NCI-H2107 treated with DMSO at 0.1 percent for 48 hours (cell line): Measurements from ENCODE around the gene PTRHD1.
"Not testable (repeated sequence)": the region's sequence is repeated elsewhere in the genome, so short reads cannot be mapped to it uniquely, and the experiment has no call there.

Experiments
- DNase-seq: peaks from one replicate; lab custom pipeline; 2025; ENCODE audit not compliant: unreplicated experiment; lab: John Stamatoyannopoulos, UW

The PTRHD1 gene, protein sequence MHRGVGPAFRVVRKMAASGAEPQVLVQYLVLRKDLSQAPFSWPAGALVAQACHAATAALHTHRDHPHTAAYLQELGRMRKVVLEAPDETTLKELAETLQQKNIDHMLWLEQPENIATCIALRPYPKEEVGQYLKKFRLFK

DNA sequence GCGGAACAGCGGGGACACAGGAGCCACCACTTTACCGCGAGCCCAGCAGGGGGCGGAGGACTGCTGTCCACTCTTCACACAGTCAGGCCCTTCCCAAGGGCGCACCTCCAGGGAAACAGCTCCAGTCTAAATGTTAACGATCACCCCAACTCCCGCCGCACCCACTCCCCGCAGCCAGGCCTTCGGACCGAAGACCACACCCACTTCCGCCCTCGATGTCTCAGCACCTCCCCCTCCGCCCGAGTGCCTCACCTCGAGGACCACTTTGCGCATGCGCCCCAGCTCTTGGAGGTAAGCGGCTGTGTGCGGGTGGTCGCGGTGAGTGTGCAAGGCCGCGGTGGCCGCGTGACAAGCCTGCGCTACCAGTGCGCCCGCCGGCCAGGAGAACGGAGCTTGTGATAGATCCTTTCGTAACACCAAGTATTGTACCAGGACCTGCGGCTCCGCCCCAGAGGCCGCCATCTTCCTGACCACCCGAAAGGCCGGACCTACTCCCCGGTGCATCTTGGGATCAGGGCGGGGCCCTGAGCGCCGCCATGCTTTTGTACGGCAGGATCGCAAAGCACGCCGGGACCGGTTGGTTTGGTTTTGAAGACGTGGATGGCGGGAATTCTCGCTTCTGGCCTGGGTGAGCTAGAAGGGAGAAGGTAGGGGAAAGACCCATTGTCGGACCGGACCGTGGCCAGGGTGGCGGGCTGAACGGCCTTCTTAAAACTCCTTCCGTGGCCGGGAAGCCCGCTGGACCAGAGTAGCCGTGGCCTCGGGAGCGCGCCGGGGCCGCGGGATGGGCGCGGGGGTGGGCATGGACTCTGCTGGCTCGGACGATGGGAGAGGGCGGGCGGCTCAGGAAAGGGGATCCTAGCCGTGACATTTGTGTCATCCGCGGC, at the start of gene PTRHD1, which contains the start of gene CENPO:
PTRHD1 (minus strand) TSS at position 518 of the 887 bp plus-strand sequence; CDS start at position 504, 14 bp downstream.
CENPO (plus strand) TSS at position 552 of the 887 bp plus-strand sequence. CDS start 495 bp downstream, outside the sequence.
- DNase-seq, result peak; percentile 94

DNA sequence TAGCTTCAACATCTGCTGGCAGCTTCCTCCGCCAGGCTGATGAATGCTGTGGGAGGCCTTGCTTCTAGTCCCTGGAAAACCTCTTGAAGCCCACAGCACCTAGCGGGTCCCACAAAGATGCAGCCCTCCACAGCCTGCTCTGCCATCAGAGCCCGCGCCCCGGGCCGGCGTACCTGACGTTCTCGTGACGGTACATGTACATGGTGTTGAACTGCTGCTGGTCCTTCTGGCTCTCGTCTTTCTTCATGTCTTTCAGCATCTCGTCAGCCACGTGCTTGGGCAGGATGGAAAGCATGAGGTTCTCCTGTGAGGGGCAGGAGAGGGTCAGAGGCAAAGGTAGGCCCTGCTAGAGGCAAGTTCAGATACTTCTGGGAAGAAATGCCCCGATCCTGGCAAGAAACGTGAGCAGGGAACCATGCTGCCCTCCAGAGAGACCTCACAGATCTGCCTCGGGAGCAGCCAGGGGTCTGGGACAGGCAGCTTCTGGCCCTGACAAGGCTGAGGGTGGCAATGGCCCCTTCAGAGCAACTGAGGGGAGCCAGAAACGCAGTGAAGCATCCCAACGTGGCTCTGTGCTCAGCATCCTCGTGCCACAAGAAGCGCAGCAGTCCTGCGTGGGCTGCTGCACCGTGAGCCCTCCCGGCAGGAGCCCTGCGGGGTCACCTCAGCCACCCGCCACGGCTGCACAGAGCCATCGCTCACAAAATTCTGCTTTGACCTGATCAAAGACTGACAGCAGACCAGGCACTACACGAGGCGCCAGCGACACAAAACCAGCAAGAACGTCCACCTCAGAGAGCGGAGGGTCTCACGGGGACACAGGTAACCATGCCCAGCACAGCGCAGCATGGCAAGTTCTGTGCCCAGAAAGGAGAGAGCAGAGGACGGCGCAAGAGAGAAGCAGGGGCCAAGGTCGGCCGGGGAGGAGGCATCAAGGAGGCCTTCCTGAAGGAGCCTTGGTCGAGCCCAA, 49.2 kb upstream of the PTRHD1 start:
- DNase-seq, result no peak

DNA sequence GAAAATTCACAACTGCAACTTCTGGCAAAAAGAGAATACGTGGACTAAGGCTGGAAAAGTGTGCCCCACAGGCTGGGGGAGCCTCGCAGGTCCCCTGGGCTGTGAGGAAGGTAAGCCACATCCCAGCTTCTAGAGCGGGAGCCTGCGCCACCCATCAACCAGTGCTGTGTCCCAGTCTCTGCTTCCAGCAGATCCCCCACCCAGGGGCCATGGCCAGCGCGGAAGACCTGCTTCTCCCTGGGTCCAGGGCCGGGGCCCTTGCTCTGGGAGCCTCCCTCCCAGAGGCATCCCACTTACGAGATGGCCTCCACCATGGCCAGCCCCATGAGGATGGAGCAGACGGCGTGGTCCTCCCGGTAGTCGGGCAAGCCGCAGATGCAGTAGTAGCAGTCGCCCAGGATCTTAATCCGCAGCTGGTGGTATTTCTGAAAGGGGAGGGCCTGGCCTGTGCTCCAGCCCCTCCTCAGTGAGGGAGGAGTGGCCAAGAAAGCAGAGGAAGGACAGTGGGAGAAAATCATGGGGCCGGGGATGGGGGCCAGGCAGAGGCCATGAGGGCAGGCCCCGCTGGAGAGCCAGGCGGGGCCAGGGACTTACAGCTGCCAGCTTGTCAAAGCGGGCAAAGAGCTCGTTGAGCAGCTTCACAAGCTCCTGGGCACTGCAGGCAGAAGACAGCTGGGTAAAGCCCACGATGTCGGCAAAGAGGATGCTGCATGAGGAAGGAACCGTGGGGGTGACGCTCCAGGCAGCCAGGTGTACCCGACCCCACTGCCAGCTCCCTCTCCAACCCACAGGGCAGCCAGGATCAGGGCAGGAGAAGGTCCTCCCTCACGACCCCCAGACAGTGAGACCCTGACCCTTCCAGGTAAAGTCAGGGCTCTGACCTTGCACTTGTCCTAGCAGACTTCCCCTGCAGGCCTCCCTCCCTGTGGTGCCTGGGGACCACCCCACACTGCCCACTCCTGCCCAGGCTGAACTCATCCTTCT, 48.1 kb upstream of the PTRHD1 start:
- DNase-seq, result no peak

DNA sequence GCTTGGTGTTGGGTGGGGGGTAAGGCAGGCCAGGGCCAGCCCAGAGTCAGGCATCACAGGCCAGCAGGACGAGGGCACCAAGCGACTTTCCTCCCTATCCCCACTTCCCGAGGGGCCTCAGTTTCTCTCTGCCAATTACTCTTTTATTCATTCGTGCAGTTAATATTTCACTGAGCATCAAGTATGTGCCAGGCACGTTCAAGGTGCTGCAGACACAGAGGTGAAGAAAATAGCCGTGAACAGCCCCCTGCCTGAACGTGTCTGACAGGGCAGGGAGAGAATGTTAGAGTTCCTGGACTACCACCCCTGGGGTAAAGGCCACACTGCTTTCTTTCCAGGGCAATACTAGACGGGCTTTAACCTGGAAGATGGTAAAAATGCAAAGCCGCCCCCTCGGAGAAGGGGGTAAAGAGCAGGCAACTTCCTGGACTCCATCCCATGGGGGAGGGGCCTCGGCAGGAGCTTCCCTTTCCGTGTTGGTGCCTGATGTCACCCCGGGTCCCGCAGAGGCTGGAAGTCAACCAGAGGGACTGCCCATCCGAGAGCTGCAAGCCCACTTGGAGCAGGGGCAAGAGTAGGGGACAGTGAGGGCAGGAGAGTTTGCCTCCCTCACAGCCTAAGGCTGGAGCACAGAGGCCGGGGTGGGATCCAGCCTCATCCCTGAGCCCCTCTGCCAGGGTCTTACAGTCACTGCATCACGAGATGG, 47.1 kb upstream of the PTRHD1 start:
- no peak for DNase-seq

DNA sequence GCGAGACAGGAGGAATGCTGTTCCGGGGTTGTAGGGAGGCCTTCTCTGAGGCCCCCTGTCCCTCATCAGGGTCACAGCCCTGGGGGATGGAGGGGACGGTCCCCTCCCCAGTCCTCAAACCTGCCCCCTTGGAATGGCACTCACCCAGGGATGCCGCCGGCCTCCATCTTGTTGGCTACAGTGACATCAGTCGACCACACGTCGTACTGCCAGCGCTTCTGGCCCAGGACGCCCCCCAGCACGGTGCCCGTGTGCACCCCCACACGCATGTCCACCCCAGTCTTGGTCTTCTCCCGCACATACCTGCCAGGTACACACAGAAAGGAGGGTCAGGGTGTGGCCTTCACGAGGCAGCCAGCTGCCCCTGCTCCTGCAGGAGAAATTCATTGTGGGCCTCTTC, 46.5 kb upstream of the PTRHD1 start:
- no peak for DNase-seq

DNA sequence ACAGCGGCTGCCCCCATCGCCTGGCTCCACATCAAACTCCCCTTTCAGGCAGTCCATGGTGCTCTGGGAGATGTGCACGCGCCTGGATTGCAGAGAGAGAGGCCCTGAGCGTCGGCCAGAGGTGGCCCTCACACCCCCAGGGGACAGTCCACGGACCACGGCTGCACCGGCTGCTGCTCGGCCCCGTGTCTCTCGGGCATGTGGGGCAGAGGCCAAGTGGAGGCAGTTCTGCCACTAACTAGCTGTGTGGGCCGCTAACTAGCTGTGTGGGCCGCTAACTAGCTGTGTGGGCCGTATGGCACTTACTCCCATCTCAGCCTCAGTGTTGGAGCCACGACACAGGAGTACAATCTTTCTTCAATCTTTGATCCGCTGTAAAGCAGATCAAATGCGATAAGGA, 45.4 kb upstream of the PTRHD1 start:
- DNase-seq, result no peak

DNA sequence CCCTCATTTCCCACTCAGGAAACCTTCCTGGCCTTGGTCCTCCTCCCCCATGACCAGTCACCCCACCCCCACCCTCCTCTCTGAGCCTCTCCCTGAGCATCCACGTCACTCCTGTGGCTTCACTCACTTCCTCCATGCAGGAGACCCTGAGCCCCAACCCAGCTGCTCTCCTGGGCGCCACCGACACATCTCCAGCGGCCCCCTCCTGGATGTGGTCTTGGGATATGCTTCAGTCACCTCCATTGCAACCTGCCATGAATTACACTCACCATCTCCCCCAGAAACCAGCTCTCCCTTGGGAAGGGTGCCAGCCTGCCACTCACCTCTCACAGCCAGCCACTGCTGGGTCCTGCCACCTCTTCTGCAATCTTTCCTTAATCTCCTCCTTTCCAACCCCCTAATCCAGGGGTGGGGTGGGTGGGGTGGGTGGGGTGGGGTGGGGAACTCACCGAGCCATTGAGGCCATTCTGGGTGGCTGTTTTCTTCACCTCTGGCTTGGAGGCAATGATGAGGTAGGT, 44.9 kb upstream of the PTRHD1 start:
- no peak for DNase-seq

DNA sequence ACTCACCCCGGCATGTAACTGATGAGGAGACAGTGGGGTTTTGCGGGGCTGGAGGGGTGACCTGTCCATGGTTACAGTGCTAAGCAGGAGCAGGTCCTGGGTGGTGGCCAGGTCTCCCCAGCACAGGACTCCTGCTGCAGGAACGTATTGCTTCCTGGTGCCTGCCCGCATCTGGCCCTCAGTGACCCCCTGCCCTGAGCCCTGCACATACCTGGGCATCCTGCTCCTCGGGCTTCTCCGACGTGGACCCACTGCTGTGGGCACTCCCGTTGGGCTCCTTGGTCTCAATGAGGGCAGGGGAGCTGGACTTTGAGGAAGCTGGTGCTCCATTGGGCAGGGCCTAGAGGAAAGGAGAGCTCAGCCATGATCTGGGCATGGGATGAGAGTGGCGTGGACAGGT, 43.5 kb upstream of the PTRHD1 start:
- DNase-seq, result no peak

DNA sequence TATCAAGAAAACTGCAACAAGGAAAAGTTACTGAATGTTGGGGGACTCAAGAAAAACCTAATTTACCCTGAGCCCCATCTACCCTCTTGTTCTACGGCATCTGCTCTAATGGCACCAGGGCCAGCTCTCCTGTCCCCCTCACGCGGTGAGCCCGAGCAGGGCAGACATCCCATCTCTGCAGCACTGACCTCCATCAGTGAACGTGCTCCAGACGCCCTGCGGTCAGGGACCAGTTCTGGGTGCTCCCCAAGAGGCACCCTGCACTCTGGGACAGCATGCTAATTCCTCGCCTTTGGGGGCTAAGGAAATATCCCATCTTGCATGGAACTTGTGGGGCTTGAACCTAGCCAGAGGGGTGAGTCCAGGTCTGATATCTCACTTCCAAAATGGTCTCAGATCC, 43.0 kb upstream of the PTRHD1 start:
- DNase-seq, result no peak

DNA sequence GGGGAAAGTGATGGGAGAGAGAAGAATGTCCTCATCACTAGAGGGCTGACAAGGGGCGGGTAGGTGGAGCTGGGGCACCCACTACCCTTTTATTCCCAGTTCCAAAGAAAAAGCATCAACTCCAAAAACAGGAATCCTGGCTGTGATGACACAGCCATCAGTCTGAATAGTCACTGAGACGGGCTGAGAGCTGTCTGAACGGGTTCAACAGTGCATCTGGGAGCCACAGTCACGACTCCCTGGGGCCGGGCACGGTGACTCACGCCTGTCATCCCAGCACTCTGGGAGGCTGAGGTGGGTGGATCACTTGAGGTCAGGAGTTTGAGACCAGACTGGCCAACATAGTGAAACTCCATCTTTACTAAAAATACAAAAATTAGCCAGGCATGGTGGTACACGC, 42.2 kb upstream of the PTRHD1 start:
- not testable (repeated sequence) for DNase-seq

DNA sequence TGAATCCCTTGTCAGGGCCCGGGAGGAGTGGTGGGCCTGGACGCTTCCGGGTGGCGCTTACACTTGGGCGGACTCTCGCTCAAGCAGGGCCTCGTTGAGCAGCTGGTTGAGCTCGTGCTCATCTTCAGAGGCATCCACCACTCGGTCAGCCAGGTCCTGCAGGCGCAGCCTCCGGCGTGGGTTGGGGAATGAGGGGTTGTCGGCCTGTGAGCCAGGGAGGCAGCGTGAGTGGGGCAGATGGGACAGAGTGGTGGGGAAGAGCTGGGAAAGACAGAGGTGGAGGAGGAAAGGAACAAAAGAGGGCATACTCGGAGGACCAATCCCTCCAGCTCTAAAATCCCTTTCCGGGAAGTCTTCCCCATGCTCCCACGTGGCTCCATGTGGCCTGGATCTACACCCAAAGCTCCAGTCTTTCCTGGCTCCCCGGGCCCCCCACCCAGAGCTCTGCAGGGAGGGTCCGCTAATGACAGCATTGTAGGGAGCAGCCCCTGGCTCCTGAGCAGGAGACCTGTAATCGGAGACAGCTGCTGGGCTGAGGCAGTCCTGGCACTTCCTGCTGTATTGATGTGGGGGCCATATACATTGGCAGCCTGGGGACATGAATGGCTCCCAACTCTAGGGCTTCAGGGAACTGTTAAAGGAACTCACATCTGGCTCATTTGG, 41.7 kb upstream of the PTRHD1 start:
- DNase-seq, result no peak

DNA sequence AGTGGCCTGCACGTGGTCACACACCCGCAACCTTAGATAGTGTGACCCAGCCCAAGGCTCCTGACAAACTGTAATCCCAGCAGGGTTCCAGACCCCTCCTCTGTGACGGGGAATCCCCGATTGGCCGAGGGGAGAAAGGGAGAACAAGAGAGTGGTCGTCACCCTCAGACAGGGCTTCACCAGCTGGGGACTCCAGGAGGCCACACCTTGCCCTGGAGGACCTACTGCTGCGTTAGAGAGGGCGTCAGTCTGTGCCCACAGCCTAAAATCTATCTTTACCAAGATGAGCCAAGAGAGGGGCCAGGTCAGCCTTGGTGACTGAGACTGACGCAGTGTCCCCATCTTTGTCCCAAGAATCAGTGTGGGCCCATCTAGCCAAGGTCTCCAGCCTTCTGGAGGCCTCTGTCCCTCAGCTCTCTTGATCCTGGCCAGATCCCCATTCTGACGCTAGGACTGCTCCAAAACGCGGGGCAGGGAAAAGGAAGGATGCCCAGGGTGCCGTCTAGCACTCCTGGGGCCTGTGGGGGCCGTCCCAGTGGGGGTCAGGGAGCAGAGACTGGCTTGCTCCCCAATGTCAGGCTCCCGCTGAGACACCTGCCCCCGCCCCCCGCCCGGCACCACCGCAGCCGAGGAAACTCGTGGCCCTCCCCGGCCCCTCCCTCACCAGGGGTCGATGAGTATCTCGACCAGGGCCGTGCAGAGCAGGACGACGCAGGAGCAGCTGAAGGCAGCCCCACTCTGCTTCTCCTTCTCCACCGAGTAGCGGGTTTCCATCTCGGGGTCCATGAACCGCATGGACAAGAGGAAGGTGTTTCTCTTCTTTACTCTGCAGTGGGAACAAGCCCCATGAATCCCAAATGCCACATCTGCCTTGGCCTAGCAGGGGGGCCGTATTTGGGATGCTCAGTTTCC, 40.9 kb upstream of the PTRHD1 start:
- DNase-seq, result no peak

DNA sequence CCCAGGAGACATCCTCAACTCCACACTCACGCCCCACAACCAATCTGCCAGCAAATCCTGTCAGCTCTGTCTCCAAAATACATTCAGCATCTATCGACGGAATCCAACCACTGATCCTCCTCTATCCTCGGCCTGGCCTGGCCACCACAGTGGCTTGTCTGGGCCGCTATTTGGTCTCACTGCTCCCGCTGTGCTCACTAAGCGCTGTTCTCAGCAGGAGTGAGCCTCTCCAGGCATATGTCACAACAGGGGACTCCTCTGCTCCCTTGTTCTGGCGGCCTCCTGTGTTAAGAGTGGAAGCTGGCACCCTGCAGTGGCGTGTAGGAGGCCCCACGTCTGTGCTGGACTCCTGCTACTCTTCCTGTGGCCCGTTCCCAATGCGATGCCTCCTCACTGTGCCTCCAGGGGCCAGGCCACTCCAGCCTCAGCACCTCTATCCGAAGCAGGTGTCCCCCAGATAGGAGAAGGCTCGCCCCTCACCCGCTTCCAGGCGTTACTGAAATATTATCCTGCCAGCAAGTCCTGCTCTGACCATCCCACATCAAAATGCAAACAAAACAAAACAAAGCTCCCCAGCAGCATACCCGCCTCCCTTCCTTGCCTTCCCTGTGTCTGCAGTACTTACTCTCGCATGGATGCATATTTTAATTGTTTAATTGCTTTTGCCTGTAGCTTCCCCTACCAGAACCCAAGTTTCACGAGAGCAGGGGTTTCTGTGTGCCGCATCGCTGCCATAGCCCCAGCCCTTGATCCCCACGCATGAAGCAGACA, 39.9 kb upstream of the PTRHD1 start:
- DNase-seq, result peak; percentile 87

DNA sequence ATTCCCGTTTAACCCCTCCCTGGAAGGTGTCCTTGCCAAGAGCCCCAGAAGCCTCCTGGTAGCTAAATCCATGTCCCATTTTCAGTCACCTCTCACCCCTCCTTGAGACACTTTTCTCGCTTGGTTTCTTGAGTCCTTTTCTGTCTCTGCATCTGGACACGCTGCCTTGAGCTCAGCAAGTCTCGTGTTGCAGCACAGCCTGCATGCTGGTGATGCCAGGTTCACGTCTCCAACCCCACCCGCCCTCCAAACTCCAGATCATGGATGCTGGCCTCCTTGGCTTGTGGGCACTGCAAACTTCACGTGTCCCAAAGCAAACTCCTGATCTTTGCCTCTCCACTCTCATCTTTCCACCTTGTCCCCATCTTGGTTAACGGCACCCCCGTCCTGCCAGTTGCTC, 39.3 kb upstream of the PTRHD1 start:
- no peak for DNase-seq

DNA sequence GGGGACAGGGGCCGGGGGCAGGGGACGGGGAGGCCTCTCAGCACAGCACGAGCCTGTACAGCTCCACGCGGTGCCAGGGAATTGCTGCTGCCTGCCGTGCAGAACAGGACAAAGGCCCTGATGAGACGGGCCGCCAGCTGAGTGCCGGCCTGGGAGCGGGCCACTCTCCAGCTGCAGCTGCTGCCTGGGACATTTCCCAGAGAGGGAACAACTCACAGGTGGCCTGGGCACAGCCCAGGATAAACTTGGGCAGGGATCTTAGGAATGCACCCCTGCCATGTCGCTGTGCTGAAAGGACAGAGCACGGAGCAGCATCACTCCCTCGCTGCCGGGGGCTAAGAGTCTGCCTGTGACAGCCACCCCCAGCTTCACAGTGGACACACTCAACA, 38.9 kb upstream of the PTRHD1 start:
- DNase-seq, result peak; percentile 12

DNA sequence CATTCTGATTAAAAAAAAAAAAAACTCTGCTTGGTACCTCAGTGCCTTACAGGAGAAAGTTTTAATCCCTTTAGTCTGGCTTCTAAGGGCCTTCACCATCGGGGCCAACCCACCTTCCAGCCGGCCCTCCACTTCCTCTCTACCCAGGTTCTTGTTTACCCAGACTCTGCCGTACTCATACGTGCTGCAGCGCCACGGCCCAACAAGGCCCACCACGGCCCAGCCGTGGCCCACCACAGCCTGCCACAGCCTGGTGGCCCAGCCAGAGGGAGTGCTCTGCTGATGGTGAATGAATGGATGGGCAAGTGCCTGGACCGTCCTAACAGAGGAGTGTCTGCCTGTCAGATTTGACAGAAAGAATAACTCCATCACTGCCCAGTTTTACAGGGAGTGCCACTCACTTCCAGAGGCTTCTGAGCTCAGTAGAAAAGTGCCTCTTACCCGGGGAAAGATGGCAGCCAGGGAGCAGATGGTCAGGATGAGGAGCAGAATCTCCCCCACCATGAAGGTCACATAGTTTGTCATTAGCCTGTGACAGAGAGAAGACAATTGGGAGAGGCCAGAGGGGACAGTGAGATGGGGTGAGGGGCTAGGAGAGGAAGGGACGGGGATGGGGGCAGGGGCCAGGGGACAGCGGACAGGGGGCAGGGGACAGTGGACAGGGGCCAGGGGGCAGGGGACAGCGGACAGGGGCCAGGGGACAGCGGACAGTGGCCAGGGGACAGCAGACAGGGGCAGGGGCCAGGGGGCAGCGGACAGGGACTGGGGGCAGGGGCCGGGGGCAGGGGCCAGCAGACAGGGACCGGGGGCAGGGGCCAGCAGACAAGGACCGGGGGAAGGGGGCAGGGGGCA, 38.3 kb upstream of the PTRHD1 start:
- DNase-seq, result no peak
